Activated CD8-positive, alpha-beta memory T cell treated with anti-CD3 and anti-CD28 coated beads, Interleukin-2, amount 10 ng/mL, durations not matched to agents 7 days and 5 days (primary cell): ENCODE data around the gene ZNF74. TPM values are rescaled to one million over a fixed set of nuclear protein-coding genes. Genes with fewer than 3 reads are reported as not detected.
"Not testable (repeated sequence)": the region's sequence is repeated elsewhere in the genome, so short reads cannot be mapped to it uniquely, and the experiment has no call there.

Source experiments
- ATAC-seq: fragments of 150-1000 bp; cut with Tn5 transposase; one replicate; pipeline ENCODE4 v1.10.0; 2021; ENCODE audit warnings: moderate library complexity
- CTCF ChIA-PET: fragments of 350-600 bp; sonication (Branson Sonifier 250); formaldehyde crosslinking; loops from one replicate; lab custom pipeline; 2021; ENCODE audit warnings: antibody characterized with exemption; lab: Charles Lee
- DNase-seq: peaks from one replicate; pipeline ENCODE4 v3.0.0-alpha.2; 2020
- H3K27ac Mint-ChIP-seq: one replicate; pipeline ENCODE4 v1.8.0; 2021; ENCODE audit warnings: mild to moderate bottlenecking, mixed read lengths
- H3K27me3 Mint-ChIP-seq: one replicate; pipeline ENCODE4 v1.8.0; 2021; ENCODE audit warnings: mixed read lengths
- H3K36me3 Mint-ChIP-seq: one replicate; pipeline ENCODE4 v1.8.0; 2021; ENCODE audit warnings: mild to moderate bottlenecking, mixed read lengths
- H3K4me1 Mint-ChIP-seq: one replicate; pipeline ENCODE4 v1.8.0; 2021; ENCODE audit warnings: mixed read lengths
- H3K4me3 Mint-ChIP-seq: one replicate; pipeline ENCODE4 v1.8.0; 2021; ENCODE audit warnings: mild to moderate bottlenecking, moderate library complexity, mixed read lengths
- H3K9me3 Mint-ChIP-seq: one replicate; pipeline ENCODE4 v1.8.0; 2022; ENCODE audit warnings: low read depth, mixed read lengths
- total RNA-seq, 2 experiments: library from RNA; stranded (reverse); gene quantifications; one replicate each; pipeline ENCODE4 v1.2.3, GENCODE V29; 2021

Gene ZNF74
- total RNA-seq, 2 experiments from 2014 or later: 10.0 to 10.9 TPM

- H3K36me3 Mint-ChIP-seq, H3K4me3 Mint-ChIP-seq, ATAC-seq, CTCF ChIA-PET, H3K4me1 Mint-ChIP-seq, H3K9me3 Mint-ChIP-seq, DNase-seq, H3K27ac Mint-ChIP-seq: not testable (repeated sequence)
- peaks cover 12% of the 10 kb centered on the region for H3K27me3 Mint-ChIP-seq
These were observed 29.4 kb upstream of the ZNF74 start for GRCh38 chr22:20364335-20365260.

- H3K4me1 Mint-ChIP-seq, CTCF ChIA-PET, H3K4me3 Mint-ChIP-seq, DNase-seq, ATAC-seq, H3K27ac Mint-ChIP-seq, H3K36me3 Mint-ChIP-seq, H3K9me3 Mint-ChIP-seq: not testable (repeated sequence)
- H3K27me3 Mint-ChIP-seq: peaks cover 15% of the 10 kb centered on the region
These were observed 27.1 kb upstream of the ZNF74 start for GRCh38 chr22:20366841-20367240.

GRCh38 chr22:20368875-20369274 is 25.1 kb upstream of the ZNF74 start:
- H3K4me1 Mint-ChIP-seq, DNase-seq, H3K9me3 Mint-ChIP-seq, H3K4me3 Mint-ChIP-seq, H3K27ac Mint-ChIP-seq, ATAC-seq, H3K36me3 Mint-ChIP-seq, CTCF ChIA-PET: not testable (repeated sequence)
- peaks cover 19% of the 10 kb centered on the region for H3K27me3 Mint-ChIP-seq

- H3K27me3 Mint-ChIP-seq: peaks cover 20% of the 10 kb centered on the region
- CTCF ChIA-PET, DNase-seq, ATAC-seq, H3K4me1 Mint-ChIP-seq, H3K36me3 Mint-ChIP-seq, H3K4me3 Mint-ChIP-seq, H3K27ac Mint-ChIP-seq, H3K9me3 Mint-ChIP-seq: not testable (repeated sequence)
These were observed 22.3 kb upstream of the ZNF74 start for GRCh38 chr22:20371687-20372086.

- H3K9me3 Mint-ChIP-seq, H3K36me3 Mint-ChIP-seq, H3K4me1 Mint-ChIP-seq, H3K4me3 Mint-ChIP-seq, ATAC-seq, DNase-seq, CTCF ChIA-PET, H3K27ac Mint-ChIP-seq: not testable (repeated sequence)
- H3K27me3 Mint-ChIP-seq: peaks cover 20% of the 10 kb centered on the region
These were observed 21.5 kb upstream of the ZNF74 start for GRCh38 chr22:20372406-20372854.

GRCh38 chr22:20373195-20373706 is 20.7 kb upstream of the ZNF74 start:
- H3K27ac Mint-ChIP-seq, H3K4me3 Mint-ChIP-seq, H3K36me3 Mint-ChIP-seq, CTCF ChIA-PET, H3K9me3 Mint-ChIP-seq, ATAC-seq, H3K4me1 Mint-ChIP-seq, DNase-seq: not testable (repeated sequence)
- peaks cover 19% of the 10 kb centered on the region for H3K27me3 Mint-ChIP-seq

GRCh38 chr22:20374130-20374529 is 19.8 kb upstream of the ZNF74 start:
- H3K27ac Mint-ChIP-seq, DNase-seq, H3K9me3 Mint-ChIP-seq, ATAC-seq, H3K36me3 Mint-ChIP-seq, CTCF ChIA-PET, H3K4me1 Mint-ChIP-seq, H3K4me3 Mint-ChIP-seq: not testable (repeated sequence)
- peaks cover 15% of the 10 kb centered on the region for H3K27me3 Mint-ChIP-seq

- DNase-seq, H3K36me3 Mint-ChIP-seq, H3K4me3 Mint-ChIP-seq, CTCF ChIA-PET, H3K27ac Mint-ChIP-seq, ATAC-seq, H3K4me1 Mint-ChIP-seq, H3K9me3 Mint-ChIP-seq: not testable (repeated sequence)
- peaks cover 11% of the 10 kb centered on the region for H3K27me3 Mint-ChIP-seq
These were observed 17.7 kb upstream of the ZNF74 start for GRCh38 chr22:20376281-20376680.

- H3K27me3 Mint-ChIP-seq: peaks cover 15% of the 10 kb centered on the region
- H3K9me3 Mint-ChIP-seq, ATAC-seq, DNase-seq, H3K36me3 Mint-ChIP-seq, H3K4me3 Mint-ChIP-seq, H3K27ac Mint-ChIP-seq, CTCF ChIA-PET, H3K4me1 Mint-ChIP-seq: not testable (repeated sequence)
These were observed 17.0 kb upstream of the ZNF74 start for GRCh38 chr22:20376983-20377382.

GRCh38 chr22:20378110-20378509 is 15.8 kb upstream of the ZNF74 start:
- CTCF ChIA-PET: interaction anchor here (1.0 kb wide), 1 partner anchor 85 kb away, joined by 3 read pairs; no protein-coding TSS in a partner anchor
- no peak for ATAC-seq
- Mint-ChIP-seq H3K36me3 (no peaks in the 10 kb centered on the region), H3K27ac (no peak overlapping the region), H3K27me3 (peaks cover 20% of the 10 kb centered on the region), H3K9me3 (no peaks in the 10 kb centered on the region), H3K4me3 (no peak overlapping the region), H3K4me1 (no peaks in the 10 kb centered on the region)
- no peak for DNase-seq

GRCh38 chr22:20378684-20379083 is 15.3 kb upstream of the ZNF74 start:
- CTCF ChIA-PET, H3K36me3 Mint-ChIP-seq, DNase-seq, H3K4me1 Mint-ChIP-seq, H3K4me3 Mint-ChIP-seq, H3K27ac Mint-ChIP-seq, ATAC-seq, H3K9me3 Mint-ChIP-seq: not testable (repeated sequence)
- peaks cover 18% of the 10 kb centered on the region for H3K27me3 Mint-ChIP-seq

GRCh38 chr22:20380486-20380885 is 13.5 kb upstream of the ZNF74 start:
- CTCF ChIA-PET: interaction anchor here (1.4 kb wide), 1 partner anchor 48 kb away, joined by 3 read pairs; no protein-coding TSS in a partner anchor
- Mint-ChIP-seq H3K36me3 (no peaks in the 10 kb centered on the region), H3K9me3 (no peaks in the 10 kb centered on the region), H3K4me3 (no peak overlapping the region), H3K27me3 (peaks cover 14% of the 10 kb centered on the region), H3K27ac (no peak overlapping the region), H3K4me1 (no peaks in the 10 kb centered on the region)
- DNase-seq: no peak
- ATAC-seq: no peak

- ATAC-seq: no peak
- Mint-ChIP-seq H3K9me3 (no peaks in the 10 kb centered on the region), H3K4me1 (no peaks in the 10 kb centered on the region), H3K27me3 (peaks cover 23% of the 10 kb centered on the region), H3K36me3 (no peaks in the 10 kb centered on the region), H3K4me3 (no peak overlapping the region), H3K27ac (no peak overlapping the region)
- CTCF ChIA-PET: no interaction called here
- DNase-seq: no peak
These were observed 10.4 kb upstream of the ZNF74 start for GRCh38 chr22:20383538-20383937.

GRCh38 chr22:20384171-20384570 is 9.8 kb upstream of the ZNF74 start:
- Mint-ChIP-seq H3K4me1 (no peaks in the 10 kb centered on the region), H3K9me3 (no peaks in the 10 kb centered on the region), H3K27me3 (peaks cover 23% of the 10 kb centered on the region), H3K36me3 (peaks cover 2% of the 10 kb centered on the region), H3K27ac (no peak overlapping the region), H3K4me3 (no peak overlapping the region)
- CTCF ChIA-PET: no interaction called here
- no peak for DNase-seq
- no peak for ATAC-seq
